Loucy (cell line): Measurements from ENCODE around the gene HOMER3.

ENCODE experiments used
- CTCF ChIP-seq: fragments of 200-600 bp; sonication (generic); conservative IDR thresholded peaks from 2 replicates; pipeline ENCODE4 v1.5.1; 2014; ENCODE audit warnings: mild to moderate bottlenecking, antibody characterized with exemption, low read length
- EZH2phosphoT487 ChIP-seq: fragments of 200-600 bp; IDR thresholded peaks from 2 replicates; pipeline ENCODE4 v1.6.1; 2018; ENCODE audit warnings: antibody characterized with exemption, mild to moderate bottlenecking, moderate library complexity, borderline replicate concordance

DNA sequence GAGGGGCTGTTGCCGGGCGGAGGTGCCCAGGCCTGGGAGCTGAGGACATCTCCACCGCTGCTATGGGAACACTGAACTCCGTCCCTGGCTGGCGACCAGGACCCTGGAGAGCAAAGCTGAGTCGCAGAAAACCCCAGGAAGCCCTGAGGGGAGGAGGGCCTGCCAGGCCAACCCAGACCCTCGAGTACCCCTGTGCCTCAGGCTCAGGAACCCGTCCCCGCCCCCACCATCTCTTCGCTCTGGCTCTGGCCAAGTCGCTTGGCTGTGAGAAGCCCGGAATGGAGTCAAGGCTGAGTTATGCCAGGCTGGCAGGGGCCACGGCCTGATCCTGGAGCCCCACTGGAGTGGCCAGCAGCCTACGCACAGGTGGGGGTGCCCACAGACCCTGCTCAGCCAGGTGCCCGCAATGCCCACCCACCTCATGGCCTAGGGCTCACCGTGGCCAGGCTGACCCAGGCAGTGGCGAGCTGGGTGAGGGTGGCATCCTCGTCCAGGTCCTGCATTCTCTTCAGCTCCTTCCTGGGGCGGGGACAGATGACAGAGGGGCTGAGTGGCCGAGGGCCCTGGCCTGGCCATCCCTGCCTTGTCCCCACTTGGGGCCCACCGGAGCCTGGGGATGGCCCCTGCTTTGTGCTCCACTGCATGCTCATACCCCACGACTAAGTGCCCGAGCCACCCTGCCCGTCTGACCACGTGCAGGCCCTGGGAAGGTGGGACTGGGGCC is 36.5 kb downstream of the HOMER3 start:
- TF ChIP-seq CTCF (no peak), EZH2phosphoT487 (no peak)
